ENCODE data around the gene SUB1.
A peak's percentile ranks its signal among the peaks of the same experiment; 100 is the strongest.
"Not testable (repeated sequence)": the region's sequence is repeated elsewhere in the genome, so short reads cannot be mapped to it uniquely, and the experiment has no call there.

Gene SUB1

GRCh38 chr5:32566319-32567111 lies 18.8 kb upstream of the SUB1 start:
- no peak for DNase-seq

GRCh38 chr5:32571128-32571527 lies 14.2 kb upstream of the SUB1 start:
- DNase-seq = no peak

DNA sequence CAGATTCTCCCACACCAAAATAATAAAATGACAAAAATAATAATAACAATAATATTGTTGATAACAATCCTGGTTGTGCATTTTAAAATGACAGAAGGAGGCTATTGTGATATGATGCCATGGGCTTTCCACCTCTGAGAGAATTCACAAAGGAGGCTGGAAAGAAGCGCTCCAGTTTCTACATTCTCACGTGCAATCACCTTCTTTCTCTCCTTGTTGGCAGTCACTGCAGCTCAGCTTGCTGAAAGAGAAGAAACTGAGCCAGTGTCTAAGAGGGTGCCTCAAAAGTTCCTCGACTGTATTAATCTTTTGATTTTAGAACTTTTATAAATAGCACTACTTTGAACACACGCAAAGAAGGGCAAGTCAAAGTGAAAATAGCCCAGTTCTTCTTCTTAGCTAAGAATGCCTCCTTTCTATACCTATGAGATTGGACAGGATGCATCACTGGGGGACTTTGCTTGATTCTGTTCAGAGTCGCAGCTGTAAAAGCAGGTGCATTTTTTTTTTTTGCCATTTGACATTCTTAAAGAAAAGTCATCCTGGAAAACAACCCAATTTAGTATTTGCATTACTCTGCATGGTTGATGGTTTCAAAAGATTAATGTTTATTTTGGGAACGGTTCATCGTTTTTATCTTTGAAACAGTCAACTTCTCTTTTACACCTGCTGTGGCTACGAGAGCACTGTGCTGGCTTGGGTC lies 12.4 kb upstream of the SUB1 start:
- no peak for DNase-seq

- not testable (repeated sequence) for DNase-seq
These were observed 11.9 kb upstream of the SUB1 start for GRCh38 chr5:32573481-32573854.

DNA sequence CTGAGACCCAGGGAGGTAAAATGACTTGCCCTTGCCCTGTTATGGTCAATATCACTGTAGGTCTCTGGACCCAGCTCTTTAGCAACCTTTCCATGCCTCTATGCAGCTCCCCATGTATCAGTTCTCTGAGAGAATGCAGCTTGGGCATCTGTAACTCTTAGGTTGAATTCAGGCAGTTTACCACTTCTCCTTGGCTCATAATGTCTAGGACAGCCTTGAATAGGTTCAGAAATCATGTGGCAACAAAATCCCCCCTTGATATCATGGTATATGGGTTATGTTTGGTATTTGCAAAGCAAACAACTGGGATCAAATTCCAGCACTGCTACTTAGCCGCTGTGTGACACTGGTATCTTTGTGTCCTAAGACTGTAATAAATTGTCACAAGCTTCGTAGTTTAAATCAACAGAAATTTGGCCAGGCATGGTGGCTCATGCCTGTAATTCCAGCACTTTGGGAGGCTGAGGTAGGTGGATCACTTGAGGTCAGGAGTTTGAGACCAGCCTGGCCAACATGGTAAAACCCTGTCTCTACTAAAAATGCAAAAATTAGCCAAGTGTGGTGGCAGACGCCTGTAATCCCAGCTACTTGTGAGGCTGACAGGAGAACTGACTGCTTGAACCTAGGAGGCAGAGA lies 10.7 kb upstream of the SUB1 start:
- no peak for DNase-seq

DNA sequence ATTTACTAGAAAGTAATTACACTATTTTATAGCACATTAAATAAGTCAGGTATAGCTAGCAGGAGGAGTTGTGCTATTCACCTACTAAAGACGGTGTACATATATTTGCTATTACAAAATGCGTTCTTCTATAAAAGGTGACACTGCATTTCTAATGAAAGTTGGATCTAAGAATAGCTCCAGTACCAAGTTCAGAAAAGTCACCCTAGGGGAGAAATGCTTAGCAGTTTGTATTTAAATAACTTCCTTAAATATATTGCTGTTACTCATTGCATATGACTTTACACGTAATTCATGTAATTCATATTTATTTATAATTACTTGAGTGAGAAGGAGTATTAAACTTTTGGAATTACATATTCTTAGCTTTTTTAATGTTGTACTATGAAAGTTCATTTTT lies 7.0 kb upstream of the SUB1 start:
- DNase-seq = no peak

DNA sequence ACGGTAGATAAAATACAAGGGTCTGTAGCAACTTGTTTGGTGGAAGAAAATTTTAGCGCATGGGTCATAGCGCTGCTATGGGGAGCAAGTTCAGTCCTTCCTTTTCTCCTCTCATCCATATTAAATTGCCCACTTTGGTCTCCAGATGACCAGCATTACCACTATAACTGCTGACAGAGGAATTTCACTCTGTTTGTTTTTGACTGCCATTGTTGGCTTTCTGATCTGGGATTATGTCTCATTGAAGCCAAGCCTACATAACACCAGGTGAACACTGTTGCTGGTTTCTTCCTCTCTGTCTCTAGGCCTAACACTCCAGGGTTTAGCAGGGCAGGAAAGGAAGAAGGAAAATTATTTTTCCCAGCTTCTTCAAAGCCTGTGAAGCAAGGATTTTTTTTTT lies 6.6 kb upstream of the SUB1 start:
- DNase-seq = no peak

GRCh38 chr5:32581010-32581785 lies 4.2 kb upstream of the SUB1 start:
- DNase-seq = no peak

DNA sequence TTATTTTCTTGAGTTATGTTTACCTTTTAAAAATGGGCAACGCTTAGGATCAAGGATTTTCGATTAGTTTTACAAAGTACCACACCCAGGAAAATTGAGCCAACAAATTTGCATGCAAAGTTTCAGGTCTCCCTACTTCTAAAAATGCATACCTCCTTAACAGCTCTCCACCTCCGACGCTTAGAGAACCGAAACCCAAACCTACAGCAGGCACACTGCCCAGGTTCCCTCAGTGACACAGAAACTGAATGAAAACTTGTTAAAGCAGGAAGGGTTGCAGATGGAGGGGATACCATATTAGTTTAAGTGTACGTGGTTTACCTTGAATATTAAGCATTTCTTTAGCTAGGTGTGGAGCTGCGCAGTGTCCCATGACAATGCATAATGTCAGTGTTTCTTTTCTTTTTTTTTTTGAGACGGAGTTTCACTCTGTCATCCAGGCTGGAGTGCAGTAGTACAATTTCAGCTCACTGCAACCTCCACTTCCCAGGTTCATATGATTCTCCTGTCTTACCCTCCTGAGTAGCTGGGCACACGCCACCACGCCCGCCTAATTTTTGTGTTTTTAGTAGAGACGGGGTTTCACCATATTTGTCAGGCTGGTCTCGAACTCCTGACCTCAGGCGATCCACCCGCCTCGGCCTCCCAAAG lies 1.6 kb upstream of the SUB1 start:
- DNase-seq = peak; percentile 55

DNA sequence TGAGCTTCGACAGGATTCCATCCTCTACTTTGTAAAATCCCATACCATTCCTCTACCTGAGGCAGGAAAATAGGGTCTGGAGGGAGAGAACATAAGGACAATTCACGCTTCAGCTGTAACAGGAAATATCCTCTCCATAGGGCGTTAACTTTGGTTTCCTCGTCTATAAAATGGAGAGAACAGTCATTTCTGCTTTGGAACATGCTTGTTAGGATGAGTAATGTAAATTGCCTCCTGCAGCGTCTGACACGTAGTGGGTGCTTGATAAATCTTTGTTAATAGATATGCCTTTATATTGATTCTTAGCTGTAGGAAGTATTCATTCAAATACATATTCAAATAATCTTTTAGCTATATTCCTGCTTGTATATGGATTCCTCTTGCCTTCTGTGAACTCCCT lies 711 bp upstream of the SUB1 start:
- no peak for DNase-seq

- no peak for DNase-seq
These were observed 273 bp upstream of the SUB1 start for GRCh38 chr5:32585122-32585445.

GRCh38 chr5:32586276-32586599 lies 881 bp downstream of the SUB1 start:
- DNase-seq = no peak

- DNase-seq = no peak
These were observed 1.8 kb downstream of the SUB1 start for GRCh38 chr5:32587067-32587551.

GRCh38 chr5:32589416-32589815 lies 4.1 kb downstream of the SUB1 start:
- no peak for DNase-seq

DNA sequence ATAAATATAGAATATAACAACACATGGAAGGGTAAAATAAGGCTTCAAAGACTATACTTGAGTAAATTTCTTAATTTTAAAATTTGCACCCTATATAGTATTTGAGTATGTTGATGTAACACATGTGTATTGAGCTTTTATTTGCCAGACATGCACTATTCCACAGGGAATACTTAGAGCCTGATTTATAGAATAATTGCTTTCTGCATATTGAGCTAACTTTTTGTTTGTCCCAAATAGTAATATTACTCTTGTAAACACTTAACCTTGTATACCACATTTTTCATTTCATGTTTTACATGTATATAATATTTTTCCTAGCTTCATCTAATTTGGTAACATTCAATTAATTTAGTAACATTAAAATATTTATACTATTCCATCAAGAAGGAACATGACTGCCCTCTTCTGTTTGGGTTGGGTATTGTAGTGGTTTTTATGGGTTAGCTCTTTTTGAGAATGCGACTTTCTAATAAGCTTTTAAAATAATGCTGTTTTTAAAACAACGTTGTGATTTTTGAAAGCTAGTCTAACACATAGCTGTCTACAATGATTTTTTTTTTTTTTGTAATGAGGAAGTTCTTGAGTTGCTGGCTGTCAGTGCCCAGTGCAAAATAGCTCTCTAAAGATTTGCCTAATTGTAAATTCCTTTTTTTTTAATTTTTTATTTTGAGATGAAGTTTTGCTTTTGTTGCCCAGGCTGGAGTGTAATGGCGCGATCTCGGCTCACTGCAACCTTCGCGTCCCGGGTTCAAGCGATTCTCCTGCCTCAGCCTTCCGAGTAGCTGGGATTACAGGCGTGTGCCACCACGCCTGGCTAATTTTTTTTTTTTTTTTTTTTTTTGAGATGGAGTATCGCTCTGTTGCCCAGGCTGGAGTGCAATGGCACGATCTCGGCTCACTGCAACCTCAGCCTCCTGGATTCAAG lies 4.8 kb downstream of the SUB1 start:
- DNase-seq = peak; percentile 82

GRCh38 chr5:32595118-32595517 lies 9.8 kb downstream of the SUB1 start:
- peak; percentile 26 for DNase-seq

DNA sequence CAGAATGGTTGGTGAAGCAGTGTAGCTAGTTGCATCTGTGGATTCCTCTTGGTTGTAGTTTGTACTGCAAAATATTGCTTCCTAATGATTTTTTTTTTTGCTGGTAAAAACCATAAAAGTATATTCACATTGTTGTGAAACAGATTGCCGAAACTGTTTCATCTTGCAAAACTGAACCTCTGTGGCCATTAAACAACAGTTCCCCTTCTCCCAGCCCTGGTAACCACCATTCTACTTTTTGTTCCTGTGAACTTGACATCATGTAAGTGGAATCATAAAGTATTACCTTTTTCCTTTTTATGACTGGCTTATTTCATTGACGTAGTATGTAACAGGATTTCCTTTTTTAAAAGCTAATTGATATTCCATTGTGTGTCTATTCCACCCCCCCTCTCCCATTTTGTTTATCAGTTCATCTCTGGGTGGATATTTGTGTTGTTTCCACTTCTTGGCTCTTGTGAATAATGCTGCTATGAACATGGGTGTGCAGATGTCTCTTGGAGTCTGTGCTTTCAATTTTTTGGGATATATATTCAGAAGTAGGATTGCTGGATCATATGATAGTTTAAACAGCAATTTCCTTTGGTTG lies 11.8 kb downstream of the SUB1 start:
- DNase-seq = no peak

DNA sequence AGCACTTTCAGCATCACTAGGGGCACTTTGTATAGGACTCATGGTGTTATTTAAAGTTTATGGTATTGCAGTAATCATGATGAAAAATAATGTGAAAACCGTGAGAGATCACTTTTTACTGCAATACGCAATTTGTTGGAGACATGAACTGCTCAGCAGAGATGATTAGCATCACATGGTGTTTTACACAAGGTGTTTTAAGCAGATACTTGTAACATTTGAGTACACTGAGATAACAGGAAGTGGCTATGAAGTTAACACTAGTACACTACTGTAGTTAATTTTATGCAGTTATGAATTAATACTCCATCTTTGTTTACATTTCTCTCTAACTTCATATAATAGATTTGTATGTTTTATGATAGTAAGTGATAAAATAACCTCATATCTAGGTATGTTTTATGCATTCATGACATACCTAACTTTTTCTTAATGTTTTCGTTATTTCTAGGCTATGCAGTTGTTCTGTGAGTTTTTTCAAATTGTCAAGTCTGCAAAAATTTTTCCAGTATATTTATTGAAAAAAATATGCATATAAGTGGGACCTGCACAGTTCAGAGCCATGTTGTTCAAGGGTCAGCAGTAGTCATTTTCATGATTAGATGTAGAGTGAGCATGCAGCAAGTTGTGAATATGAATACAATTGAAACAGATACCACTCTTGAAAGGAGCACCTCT lies 13.0 kb downstream of the SUB1 start:
- no peak for DNase-seq

GRCh38 chr5:32598997-32599549 lies 13.7 kb downstream of the SUB1 start:
- DNase-seq = no peak

GRCh38 chr5:32600054-32600622 lies 14.8 kb downstream of the SUB1 start:
- no peak for DNase-seq

All from CD4-positive, alpha-beta T cell treated with Interleukin-10 for 1 hour (primary cell).